ENCODE measurements around the gene ZSWIM1.
"Not testable (repeated sequence)": the region's sequence is repeated elsewhere in the genome, so short reads cannot be mapped to it uniquely, and the experiment has no call there.

The ZSWIM1 gene

DNA sequence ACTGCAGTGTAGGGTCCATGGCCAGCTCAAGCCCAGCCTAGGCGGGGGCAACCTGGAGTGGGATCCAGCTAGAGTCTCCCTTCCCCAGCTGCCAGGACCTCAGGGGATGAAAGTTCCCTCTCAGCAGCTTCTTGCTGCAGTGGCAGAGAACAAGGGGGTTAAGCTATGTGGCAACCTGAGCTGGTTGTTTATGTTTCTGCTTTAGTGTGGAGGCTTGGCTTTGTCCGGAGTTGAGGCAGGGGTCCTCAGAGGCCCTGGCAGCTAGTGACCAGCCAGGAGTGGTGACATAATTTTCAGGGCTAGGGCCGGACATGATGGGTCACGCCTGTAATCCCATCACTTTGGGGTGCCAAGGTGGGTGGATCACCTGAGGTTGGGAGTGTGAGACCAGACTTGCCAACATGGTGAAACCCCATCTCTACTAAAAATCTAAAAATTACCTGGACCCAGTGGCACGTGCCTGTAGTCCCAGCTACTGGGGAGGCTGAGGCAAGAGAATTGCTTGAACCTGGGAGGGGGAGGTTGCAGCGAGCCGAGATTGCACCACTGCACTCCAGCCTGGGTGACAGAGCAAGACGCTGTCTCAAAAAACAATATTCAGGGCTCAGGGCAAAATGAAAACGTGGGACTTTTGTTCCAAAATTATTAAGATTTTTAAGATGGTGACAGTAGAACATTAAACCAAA lies 44.9 kb downstream of the ZSWIM1 start:
- Histone ChIP-seq H3K36me3 (ENCODE audit: insufficient read depth, low read length) (no peaks in the 10 kb centered on the region), H3K27ac (ENCODE audit: low read depth, low read length) (no peak overlapping the region), H3K9me3 (ENCODE audit: insufficient read depth, low read depth, low read length) (no peaks in the 10 kb centered on the region), H3K27me3 (ENCODE audit: insufficient read depth, low read length) (no peaks in the 10 kb centered on the region), H3K4me3 (ENCODE audit: low read length) (no peak overlapping the region), H3K9ac (ENCODE audit: low read depth, low read length) (no peak overlapping the region), H3K4me1 (ENCODE audit: insufficient read depth, low read length) (peaks cover 6% of the 10 kb centered on the region; the same call in 1 of the 2 replicates)
- 72% methylated on average over 9 of the region's 9 CpGs for WGBS

DNA sequence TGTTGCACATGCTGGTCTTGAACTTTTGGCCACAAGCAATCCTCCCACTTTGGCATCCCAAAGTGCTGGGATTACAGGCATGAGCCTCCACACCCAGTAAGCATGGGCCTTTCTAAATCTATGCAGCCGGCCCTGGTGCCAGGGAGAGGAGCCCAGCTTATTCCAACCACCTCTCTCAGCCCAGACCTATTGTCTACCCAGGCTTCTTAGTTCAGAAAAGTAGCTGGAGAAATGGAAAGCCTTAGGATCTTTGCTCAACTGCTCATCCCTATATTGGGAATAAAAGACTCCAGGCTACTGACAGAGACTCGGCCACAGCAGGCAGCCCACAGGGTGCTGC lies 45.7 kb downstream of the ZSWIM1 start:
- Histone ChIP-seq H3K9ac (ENCODE audit: low read depth, low read length) (no peak overlapping the region), H3K27ac (ENCODE audit: low read depth, low read length) (no peak overlapping the region), H3K4me3 (ENCODE audit: low read length) (no peak overlapping the region), H3K9me3 (ENCODE audit: insufficient read depth, low read depth, low read length) (no peaks in the 10 kb centered on the region), H3K27me3 (ENCODE audit: insufficient read depth, low read length) (no peaks in the 10 kb centered on the region), H3K36me3 (ENCODE audit: insufficient read depth, low read length) (no peaks in the 10 kb centered on the region), H3K4me1 (ENCODE audit: insufficient read depth, low read length) (peaks cover 6% of the 10 kb centered on the region; the same call in 1 of the 2 replicates)
- WGBS: 98% methylated on average over 2 of the region's 2 CpGs

DNA sequence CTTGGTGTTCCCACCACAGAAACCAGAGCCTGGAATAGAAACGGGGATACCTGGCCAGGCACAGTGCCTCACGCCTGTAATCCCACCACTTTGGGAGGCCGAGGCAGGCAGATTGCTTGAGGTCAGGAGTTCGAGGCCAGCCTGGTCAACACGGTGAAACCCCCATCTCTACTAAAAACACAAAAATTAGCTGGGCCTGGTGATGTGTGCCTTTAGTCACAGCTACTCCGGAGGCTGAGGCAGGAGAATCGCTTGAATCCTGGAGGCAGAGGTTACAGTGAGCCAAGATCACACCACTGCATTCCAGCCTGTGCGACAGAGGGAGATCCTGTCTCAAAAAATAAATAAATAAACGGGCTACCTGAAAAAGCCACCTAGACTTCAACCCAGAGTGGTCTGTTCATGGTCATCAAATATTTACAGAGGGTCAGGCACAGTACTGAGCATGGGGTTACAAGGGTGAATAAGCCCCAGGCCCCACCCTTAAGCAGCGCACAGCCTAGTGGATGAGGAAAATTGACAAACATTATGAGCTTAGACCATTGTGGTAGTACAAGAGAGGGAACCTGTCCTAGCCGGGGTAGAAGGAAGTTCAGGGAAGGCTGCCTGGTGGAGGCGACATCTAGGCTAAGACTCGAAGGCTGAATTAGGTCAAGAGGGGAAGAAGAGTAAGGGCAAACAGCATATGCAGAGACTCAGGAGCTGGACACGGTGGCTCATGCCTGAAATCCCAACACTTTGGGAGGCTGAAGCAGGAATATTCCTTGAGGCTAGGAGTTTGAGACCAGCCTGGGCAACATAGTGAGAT lies 46.2 kb downstream of the ZSWIM1 start:
- Histone ChIP-seq H3K36me3 (ENCODE audit: insufficient read depth, low read length) (no peaks in the 10 kb centered on the region), H3K27me3 (ENCODE audit: insufficient read depth, low read length) (no peaks in the 10 kb centered on the region), H3K4me3 (ENCODE audit: low read length) (no peak overlapping the region), H3K9me3 (ENCODE audit: insufficient read depth, low read depth, low read length) (no peaks in the 10 kb centered on the region), H3K27ac (ENCODE audit: low read depth, low read length) (no peak overlapping the region), H3K9ac (ENCODE audit: low read depth, low read length) (no peak overlapping the region), H3K4me1 (ENCODE audit: insufficient read depth, low read length) (peaks cover 6% of the 10 kb centered on the region; the same call in 1 of the 2 replicates)
- 86% methylated on average over 14 of the region's 14 CpGs for WGBS

DNA sequence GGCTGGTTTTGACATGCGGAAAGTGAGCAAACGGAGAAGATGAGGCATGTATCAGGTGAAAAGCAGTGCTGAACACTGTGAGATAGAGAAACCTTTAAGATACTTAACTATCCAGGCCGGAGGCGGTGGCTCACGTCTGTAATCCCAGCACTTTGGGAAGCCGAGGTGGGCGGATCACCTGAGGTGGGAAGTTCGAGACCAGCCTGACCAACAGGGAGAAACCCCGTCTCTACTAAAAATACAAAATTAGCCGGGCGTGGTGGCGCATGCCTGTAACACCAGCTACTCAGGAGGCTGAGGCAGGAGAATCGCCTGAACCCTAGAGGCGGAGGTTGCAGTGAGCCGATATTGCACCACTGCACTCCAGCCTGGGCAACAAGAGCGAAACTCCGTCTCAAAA lies 50.7 kb downstream of the ZSWIM1 start:
- H3K36me3 ChIP-seq (ENCODE audit: insufficient read depth, low read length); H3K27me3 ChIP-seq (ENCODE audit: insufficient read depth, low read length); H3K4me1 ChIP-seq (ENCODE audit: insufficient read depth, low read length); H3K9me3 ChIP-seq (ENCODE audit: insufficient read depth, low read depth, low read length); H3K27ac ChIP-seq (ENCODE audit: low read depth, low read length); H3K9ac ChIP-seq (ENCODE audit: low read depth, low read length); H3K4me3 ChIP-seq (ENCODE audit: low read length): not testable (repeated sequence)
- WGBS: 94% methylated on average over 17 of the region's 17 CpGs

DNA sequence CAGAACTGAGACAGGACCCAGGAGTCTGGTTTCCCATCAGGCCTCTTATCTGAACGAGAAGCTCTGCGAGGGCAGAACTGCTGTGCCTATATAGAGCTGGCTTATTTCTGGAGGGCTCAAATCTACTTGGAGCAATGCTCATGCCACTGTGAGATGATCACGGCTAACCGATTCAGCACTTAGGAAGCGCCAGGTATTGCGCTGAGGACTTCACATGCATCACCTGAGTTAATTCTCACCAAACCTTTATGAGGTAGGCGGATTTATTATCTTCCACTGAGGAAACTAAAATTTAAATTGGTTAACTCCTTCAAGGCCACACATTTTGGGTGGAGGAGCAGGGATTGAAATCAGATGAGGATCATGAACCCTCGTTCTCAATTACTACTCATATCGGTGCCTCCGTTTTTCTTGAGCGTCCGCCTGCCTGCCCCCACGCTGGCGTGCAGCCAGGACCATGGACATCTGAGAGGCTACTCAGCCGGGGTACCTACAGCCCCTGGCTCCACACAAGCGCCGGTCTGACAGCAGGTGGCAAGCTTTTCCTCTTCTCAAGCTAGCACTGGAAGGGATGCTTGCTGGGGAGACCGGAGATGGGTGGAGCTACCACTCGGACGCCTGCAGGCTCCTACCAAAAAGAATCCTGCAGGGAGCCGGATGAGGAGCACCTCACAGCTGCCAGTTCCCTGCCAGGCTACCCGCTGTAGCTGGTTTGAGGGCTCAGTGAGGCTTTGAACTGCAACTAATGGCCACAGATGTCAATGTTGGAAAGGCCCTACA lies 52.4 kb downstream of the ZSWIM1 start:
- Histone ChIP-seq H3K27me3 (ENCODE audit: insufficient read depth, low read length) (no peaks in the 10 kb centered on the region), H3K36me3 (ENCODE audit: insufficient read depth, low read length) (peaks cover 11% of the 10 kb centered on the region), H3K27ac (ENCODE audit: low read depth, low read length) (peak overlapping the region; percentile 99), H3K9me3 (ENCODE audit: insufficient read depth, low read depth, low read length) (no peaks in the 10 kb centered on the region), H3K9ac (ENCODE audit: low read depth, low read length) (peak overlapping the region; percentile 100), H3K4me1 (ENCODE audit: insufficient read depth, low read length) (peaks cover 21% of the 10 kb centered on the region), H3K4me3 (ENCODE audit: low read length) (peak overlapping the region; percentile 100)
- WGBS: 30% methylated on average over 22 of the region's 22 CpGs

DNA sequence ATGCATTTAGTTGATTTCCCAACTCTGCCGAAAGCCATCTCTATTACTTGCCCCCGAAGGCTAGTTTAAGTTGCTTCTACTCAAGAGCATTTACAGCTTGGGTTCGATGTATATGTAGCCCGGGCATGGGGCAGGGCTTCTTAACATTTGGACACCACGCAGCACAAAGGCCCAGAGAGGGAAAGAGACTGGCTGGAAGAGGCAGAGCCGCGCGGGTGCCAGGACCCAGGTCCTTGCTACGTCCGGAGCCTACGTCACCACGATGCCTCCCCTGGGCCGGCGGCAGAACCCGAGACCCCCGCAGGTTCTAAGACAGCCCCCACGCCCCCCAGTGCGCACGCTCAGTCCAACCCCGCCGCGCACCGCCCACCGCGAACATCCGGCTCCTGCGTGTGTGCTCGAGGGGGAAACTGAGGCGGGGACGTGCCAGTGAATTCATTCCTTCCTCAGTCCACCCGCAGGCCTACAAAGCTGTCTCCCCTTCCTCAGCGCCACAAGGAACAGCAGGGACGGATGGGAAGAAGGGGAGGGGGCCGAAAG lies 53.1 kb downstream of the ZSWIM1 start:
- Histone ChIP-seq H3K36me3 (ENCODE audit: insufficient read depth, low read length) (peaks cover 16% of the 10 kb centered on the region), H3K9ac (ENCODE audit: low read depth, low read length) (peak overlapping the region; percentile 100), H3K9me3 (ENCODE audit: insufficient read depth, low read depth, low read length) (no peaks in the 10 kb centered on the region), H3K4me3 (ENCODE audit: low read length) (peak overlapping the region; percentile 100), H3K27me3 (ENCODE audit: insufficient read depth, low read length) (no peaks in the 10 kb centered on the region), H3K4me1 (ENCODE audit: insufficient read depth, low read length) (peaks cover 24% of the 10 kb centered on the region), H3K27ac (ENCODE audit: low read depth, low read length) (peak overlapping the region; percentile 99)
- WGBS: under 1% methylated on average over 34 of the region's 34 CpGs
